ENCODE results near the gene CLNK.

The CLNK gene

DNA sequence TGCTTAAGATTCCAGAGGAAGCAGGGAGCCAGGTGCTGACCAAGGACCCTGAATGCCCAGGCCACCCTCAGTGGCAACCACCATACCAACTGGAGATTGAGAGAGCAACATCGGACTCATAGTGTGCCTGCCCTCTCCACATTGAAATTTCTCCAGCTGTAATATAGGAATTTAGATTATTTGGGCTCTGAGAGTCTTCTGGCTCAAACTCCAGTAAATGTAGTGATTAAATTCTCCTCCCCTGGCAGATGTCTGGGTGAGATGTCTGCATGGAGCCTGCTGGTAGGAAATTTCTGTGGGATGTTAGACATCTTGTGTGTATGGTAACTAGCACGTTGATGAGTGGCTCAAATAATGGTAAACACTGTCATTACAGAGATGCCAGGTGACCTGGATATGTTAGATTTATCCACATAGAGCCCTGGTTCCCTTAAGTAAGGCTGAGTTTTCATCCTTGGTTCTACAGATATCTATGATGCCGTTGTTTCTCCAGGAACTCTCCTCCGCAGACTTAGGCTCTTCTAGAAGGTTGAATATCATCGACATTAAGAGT is 70.6 kb downstream of the CLNK start:
- H3K4me3 ChIP-seq (ENCODE audit: severe bottlenecking), result no peak overlapping the region
- DNase-seq (ENCODE audit: low spot score), result no peak
- H3K27me3 ChIP-seq (ENCODE audit: insufficient read depth, poor library complexity, severe bottlenecking), result no peaks in the 10 kb centered on the region
- no peak for TF ChIP-seq CTCF (IDR thresholded peaks at IDR 0.05; ENCODE audit: poor library complexity, severe bottlenecking)
- ATAC-seq (ENCODE audit: low read depth), result no peak
- H3K4me1 ChIP-seq (ENCODE audit: insufficient read depth, poor library complexity, severe bottlenecking), result peaks cover 9% of the 10 kb centered on the region
- H3K9me3 ChIP-seq (ENCODE audit: severe bottlenecking), result no peaks in the 10 kb centered on the region
- no peaks in the 10 kb centered on the region for H3K36me3 ChIP-seq (ENCODE audit: low read depth)
- no peak overlapping the region for H3K27ac ChIP-seq (ENCODE audit: poor library complexity, severe bottlenecking)

GRCh38 chr4:10612476-10612875 is 72.1 kb downstream of the CLNK start:
- Histone ChIP-seq H3K27ac (ENCODE audit: poor library complexity, severe bottlenecking) (no peak overlapping the region), H3K9me3 (ENCODE audit: severe bottlenecking) (no peaks in the 10 kb centered on the region), H3K36me3 (ENCODE audit: low read depth) (no peaks in the 10 kb centered on the region), H3K27me3 (ENCODE audit: insufficient read depth, poor library complexity, severe bottlenecking) (no peaks in the 10 kb centered on the region), H3K4me1 (ENCODE audit: insufficient read depth, poor library complexity, severe bottlenecking) (peaks cover 9% of the 10 kb centered on the region), H3K4me3 (ENCODE audit: severe bottlenecking) (no peak overlapping the region)
- TF ChIP-seq CTCF (IDR thresholded peaks at IDR 0.05; ENCODE audit: poor library complexity, severe bottlenecking), result no peak
- ATAC-seq (ENCODE audit: low read depth) (no peak), DNase-seq (ENCODE audit: low spot score) (no peak)

- H3K4me3 ChIP-seq (ENCODE audit: severe bottlenecking), result no peak overlapping the region
- peaks cover 14% of the 10 kb centered on the region for H3K4me1 ChIP-seq (ENCODE audit: insufficient read depth, poor library complexity, severe bottlenecking)
- H3K27me3 ChIP-seq (ENCODE audit: insufficient read depth, poor library complexity, severe bottlenecking), result no peaks in the 10 kb centered on the region
- H3K36me3 ChIP-seq (ENCODE audit: low read depth), result no peaks in the 10 kb centered on the region
- H3K9me3 ChIP-seq (ENCODE audit: severe bottlenecking), result no peaks in the 10 kb centered on the region
- no peak for TF ChIP-seq CTCF (IDR thresholded peaks at IDR 0.05; ENCODE audit: poor library complexity, severe bottlenecking)
- DNase-seq (ENCODE audit: low spot score), result peak; percentile 74
- peak; percentile 100 for ATAC-seq (ENCODE audit: low read depth)
- peak overlapping the region; percentile 39 for H3K27ac ChIP-seq (ENCODE audit: poor library complexity, severe bottlenecking)
Measured at GRCh38 chr4:10611673-10612072, 72.9 kb downstream of the CLNK start.

DNA sequence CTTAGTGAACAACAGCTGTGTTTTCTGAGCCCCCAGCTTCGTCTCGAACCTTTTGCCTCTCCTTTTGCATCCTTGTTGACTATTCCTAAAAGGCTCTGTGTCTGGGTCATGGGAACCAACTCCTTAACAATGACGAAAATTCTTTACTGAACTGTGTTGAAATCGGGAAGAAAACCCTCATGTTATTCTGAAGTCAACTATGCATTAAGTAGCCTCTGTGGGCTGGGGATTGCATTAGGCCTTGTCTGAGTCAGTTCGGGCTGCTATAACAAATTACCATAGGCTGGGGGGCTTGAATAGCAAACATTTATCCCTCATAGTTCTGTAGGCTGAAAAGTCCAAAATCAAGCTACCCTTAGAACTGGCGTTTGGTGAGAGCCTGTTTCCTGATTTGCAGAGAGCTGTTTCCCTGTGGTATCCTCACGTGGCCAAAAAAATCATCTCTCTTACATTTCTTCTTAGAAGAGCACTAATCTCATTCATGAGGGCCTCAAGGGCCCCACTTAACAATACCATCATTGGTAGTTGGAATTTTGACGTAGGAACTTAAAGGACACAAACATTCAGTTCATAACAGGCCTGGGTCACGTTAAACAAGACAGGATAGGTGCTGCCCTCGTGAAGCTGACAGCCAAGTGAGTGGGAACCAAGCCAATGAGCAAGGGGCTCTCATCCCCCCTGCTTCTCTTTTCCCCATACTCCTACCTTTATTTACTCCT is 75.9 kb downstream of the CLNK start:
- H3K36me3 ChIP-seq (ENCODE audit: low read depth), result no peaks in the 10 kb centered on the region
- no peak for TF ChIP-seq CTCF (IDR thresholded peaks at IDR 0.05; ENCODE audit: poor library complexity, severe bottlenecking)
- H3K4me3 ChIP-seq (ENCODE audit: severe bottlenecking), result no peak overlapping the region
- H3K27ac ChIP-seq (ENCODE audit: poor library complexity, severe bottlenecking), result no peak overlapping the region
- H3K27me3 ChIP-seq (ENCODE audit: insufficient read depth, poor library complexity, severe bottlenecking), result no peaks in the 10 kb centered on the region
- no peak for ATAC-seq (ENCODE audit: low read depth)
- DNase-seq (ENCODE audit: low spot score), result no peak
- peaks cover 3% of the 10 kb centered on the region for H3K9me3 ChIP-seq (ENCODE audit: severe bottlenecking)
- peaks cover 23% of the 10 kb centered on the region for H3K4me1 ChIP-seq (ENCODE audit: insufficient read depth, poor library complexity, severe bottlenecking)

GRCh38 chr4:10607206-10607605 is 77.4 kb downstream of the CLNK start:
- TF ChIP-seq CTCF (IDR thresholded peaks at IDR 0.05; ENCODE audit: poor library complexity, severe bottlenecking), result no peak
- Histone ChIP-seq H3K27me3 (ENCODE audit: insufficient read depth, poor library complexity, severe bottlenecking) (no peaks in the 10 kb centered on the region), H3K36me3 (ENCODE audit: low read depth) (no peaks in the 10 kb centered on the region), H3K4me3 (ENCODE audit: severe bottlenecking) (no peak overlapping the region), H3K27ac (ENCODE audit: poor library complexity, severe bottlenecking) (peak overlapping the region; percentile 90), H3K4me1 (ENCODE audit: insufficient read depth, poor library complexity, severe bottlenecking) (peaks cover 23% of the 10 kb centered on the region), H3K9me3 (ENCODE audit: severe bottlenecking) (peaks cover 3% of the 10 kb centered on the region)
- no peak for DNase-seq (ENCODE audit: low spot score)
- ATAC-seq (ENCODE audit: low read depth), result no peak

All from RWPE2 (cell line).